Activated CD8-positive, alpha-beta memory T cell treated with anti-CD3 and anti-CD28 coated beads, Interleukin-2, amount 50 U/mL, for 48 hours (primary cell): ENCODE measurements around the gene IFNGR1.
"Not testable (repeated sequence)": the region's sequence is repeated elsewhere in the genome, so short reads cannot be mapped to it uniquely, and the experiment has no call there.

Experiments
- DNase-seq: peaks from one replicate; pipeline ENCODE4 v3.0.0-alpha.2; 2020

IFNGR1 gene

GRCh38 chr6:137210903-137211302 is 8.3 kb downstream of the IFNGR1 start:
- no peak for DNase-seq

- no peak for DNase-seq
Measured at GRCh38 chr6:137208279-137208678, 10.9 kb downstream of the IFNGR1 start.

GRCh38 chr6:137207457-137207856 is 11.7 kb downstream of the IFNGR1 start:
- not testable (repeated sequence) for DNase-seq

GRCh38 chr6:137206577-137206976 is 12.6 kb downstream of the IFNGR1 start:
- no peak for DNase-seq

- no peak for DNase-seq
Measured at GRCh38 chr6:137203256-137203655, 15.9 kb downstream of the IFNGR1 start.

GRCh38 chr6:137202078-137202477 is 17.1 kb downstream of the IFNGR1 start:
- DNase-seq: no peak

- DNase-seq: no peak
Measured at GRCh38 chr6:137201006-137201405, 18.2 kb downstream of the IFNGR1 start.

- no peak for DNase-seq
Measured at GRCh38 chr6:137200288-137200687, 18.9 kb downstream of the IFNGR1 start.

- DNase-seq: no peak
Measured at GRCh38 chr6:137197684-137198645, 21.2 kb downstream of the IFNGR1 start.

- no peak for DNase-seq
Measured at GRCh38 chr6:137193256-137194070, 25.7 kb downstream of the IFNGR1 start.

GRCh38 chr6:137192821-137193220 is 26.4 kb downstream of the IFNGR1 start:
- no peak for DNase-seq

- DNase-seq: no peak
Measured at GRCh38 chr6:137191670-137192069, 27.5 kb downstream of the IFNGR1 start.

- DNase-seq: no peak
Measured at GRCh38 chr6:137191236-137191635, 27.9 kb downstream of the IFNGR1 start.

- no peak for DNase-seq
Measured at GRCh38 chr6:137190583-137191094, 28.5 kb downstream of the IFNGR1 start.

- DNase-seq: no peak
Measured at GRCh38 chr6:137188855-137189254, 30.3 kb downstream of the IFNGR1 start.

- DNase-seq: no peak
Measured at GRCh38 chr6:137185290-137185689, 33.9 kb downstream of the IFNGR1 start.

- no peak for DNase-seq
Measured at GRCh38 chr6:137182654-137183073, 36.5 kb downstream of the IFNGR1 start.

GRCh38 chr6:137181891-137182653 is 37.1 kb downstream of the IFNGR1 start:
- DNase-seq: no peak

GRCh38 chr6:137177611-137178010 is 41.6 kb downstream of the IFNGR1 start:
- no peak for DNase-seq

- DNase-seq: no peak
Measured at GRCh38 chr6:137176729-137177128, 42.5 kb downstream of the IFNGR1 start.

GRCh38 chr6:137175868-137176245 is 43.3 kb downstream of the IFNGR1 start:
- DNase-seq: no peak

- no peak for DNase-seq
Measured at GRCh38 chr6:137175157-137175867, 43.9 kb downstream of the IFNGR1 start.
